Parathyroid adenoma (tissue), 2 donors: Measurements from ENCODE around the gene GFRAL.

Experiments used
- H2AFZ ChIP-seq: fragments of 300-600 bp; sonication (generic); one replicate; pipeline ENCODE4 v1.7.0; 2017; ENCODE audit warnings: antibody characterized with exemption, mild to moderate bottlenecking
- H3K27ac ChIP-seq: fragments of 300-600 bp; sonication (generic); one replicate; pipeline ENCODE4 v1.7.0; 2017
- H3K27me3 ChIP-seq: fragments of 300-600 bp; sonication (generic); one replicate; pipeline ENCODE4 v1.7.0; 2017; ENCODE audit warnings: low read length; ENCODE audit not compliant: control insufficient read depth, insufficient read depth
- H3K36me3 ChIP-seq: fragments of 300-600 bp; sonication (generic); one replicate; pipeline ENCODE4 v1.7.0; 2017; ENCODE audit warnings: low read length; ENCODE audit not compliant: control insufficient read depth, insufficient read depth
- H3K4me1 ChIP-seq: fragments of 300-600 bp; sonication (generic); one replicate; pipeline ENCODE4 v1.7.0; 2017; ENCODE audit warnings: control low read depth
- H3K4me2 ChIP-seq: fragments of 300-600 bp; sonication (generic); one replicate; pipeline ENCODE4 v1.7.0; 2017; ENCODE audit warnings: low read length
- H3K4me3 ChIP-seq: fragments of 300-600 bp; sonication (generic); one replicate; pipeline ENCODE4 v1.7.0; 2017; ENCODE audit warnings: low read depth, low read length
- H3K79me2 ChIP-seq: fragments of 300-600 bp; sonication (generic); one replicate; pipeline ENCODE4 v1.7.0; 2017; ENCODE audit warnings: control low read depth
- H3K9ac ChIP-seq: fragments of 300-600 bp; sonication (generic); one replicate; pipeline ENCODE4 v1.7.0; 2017; ENCODE audit warnings: mild to moderate bottlenecking
- H3K9me3 ChIP-seq: fragments of 300-600 bp; sonication (generic); one replicate; pipeline ENCODE4 v1.7.0; 2017; ENCODE audit warnings: low read length; ENCODE audit not compliant: control insufficient read depth
- CTCF ChIP-seq: fragments of 300-600 bp; sonication (generic); IDR thresholded peaks from one replicate; pipeline ENCODE4 v1.7.0; 2017; ENCODE audit warnings: antibody characterized with exemption, mild to moderate bottlenecking
- donor health status: primary hyperparathyroidism.

The GFRAL gene

GRCh38 chr6:55388211-55388610 is 60.9 kb downstream of the GFRAL start:
- no peaks in the 10 kb centered on the region for H3K9me3 ChIP-seq
- H3K36me3 ChIP-seq: no peaks in the 10 kb centered on the region
- H3K9ac ChIP-seq: no peak overlapping the region
- H2AFZ ChIP-seq: no peak overlapping the region
- H3K79me2 ChIP-seq: no peaks in the 10 kb centered on the region
- TF ChIP-seq CTCF: no peak
- no peak overlapping the region for H3K27ac ChIP-seq
- H3K4me3 ChIP-seq: no peak overlapping the region
- no peaks in the 10 kb centered on the region for H3K4me1 ChIP-seq
- no peak overlapping the region for H3K4me2 ChIP-seq
- H3K27me3 ChIP-seq: no peaks in the 10 kb centered on the region

- H2AFZ ChIP-seq: no peak overlapping the region
- no peaks in the 10 kb centered on the region for H3K27me3 ChIP-seq
- no peak overlapping the region for H3K4me3 ChIP-seq
- no peak for TF ChIP-seq CTCF
- no peak overlapping the region for H3K27ac ChIP-seq
- H3K4me2 ChIP-seq: no peak overlapping the region
- H3K9me3 ChIP-seq: no peaks in the 10 kb centered on the region
- H3K79me2 ChIP-seq: no peaks in the 10 kb centered on the region
- H3K36me3 ChIP-seq: no peaks in the 10 kb centered on the region
- H3K9ac ChIP-seq: no peak overlapping the region
- H3K4me1 ChIP-seq: no peaks in the 10 kb centered on the region
These were observed 68.6 kb downstream of the GFRAL start for GRCh38 chr6:55395871-55396270.

GRCh38 chr6:55397986-55398385 is 70.7 kb downstream of the GFRAL start:
- Histone ChIP-seq H3K4me1 (no peaks in the 10 kb centered on the region), H3K9ac (no peak overlapping the region), H3K9me3 (no peaks in the 10 kb centered on the region), H2AFZ (no peak overlapping the region), H3K79me2 (no peaks in the 10 kb centered on the region), H3K27me3 (no peaks in the 10 kb centered on the region), H3K36me3 (no peaks in the 10 kb centered on the region), H3K4me3 (no peak overlapping the region), H3K27ac (no peak overlapping the region), H3K4me2 (no peak overlapping the region)
- TF ChIP-seq CTCF: no peak

GRCh38 chr6:55399351-55399750 is 72.1 kb downstream of the GFRAL start:
- no peaks in the 10 kb centered on the region for H3K79me2 ChIP-seq
- H3K4me3 ChIP-seq: no peak overlapping the region
- no peaks in the 10 kb centered on the region for H3K9me3 ChIP-seq
- H3K27me3 ChIP-seq: no peaks in the 10 kb centered on the region
- no peak overlapping the region for H3K4me2 ChIP-seq
- no peaks in the 10 kb centered on the region for H3K4me1 ChIP-seq
- H3K27ac ChIP-seq: no peak overlapping the region
- H2AFZ ChIP-seq: no peak overlapping the region
- H3K36me3 ChIP-seq: no peaks in the 10 kb centered on the region
- TF ChIP-seq CTCF: no peak
- no peak overlapping the region for H3K9ac ChIP-seq

- H3K36me3 ChIP-seq: no peaks in the 10 kb centered on the region
- TF ChIP-seq CTCF: no peak
- no peak overlapping the region for H3K4me2 ChIP-seq
- H2AFZ ChIP-seq: no peak overlapping the region
- no peaks in the 10 kb centered on the region for H3K79me2 ChIP-seq
- H3K9me3 ChIP-seq: peaks cover 3% of the 10 kb centered on the region
- no peaks in the 10 kb centered on the region for H3K4me1 ChIP-seq
- no peaks in the 10 kb centered on the region for H3K27me3 ChIP-seq
- H3K9ac ChIP-seq: no peak overlapping the region
- no peak overlapping the region for H3K4me3 ChIP-seq
- no peak overlapping the region for H3K27ac ChIP-seq
These were observed 78.4 kb downstream of the GFRAL start for GRCh38 chr6:55405474-55406235.
